Adrenal gland (tissue), 12 donors: Measurements from ENCODE around the gene PNPLA3. TPM values are rescaled to one million over a fixed set of nuclear protein-coding genes. Genes with fewer than 3 reads are reported as not detected.

Experiments
- DNase-seq, 7 donors: peaks; one replicate each; pipeline ENCODE4 v3.0.0-alpha.2; 2019 to 2020
- H3K27ac ChIP-seq, 5 donors: fragments of 200-600 bp; sonication (generic) in 4 of 5; 1 replicate in 3 of 5; 2 replicates in 2 of 5; pipeline versions ENCODE4 v1.5.1 to v1.8.0; 2016 to 2020; ENCODE audit warnings: mild to moderate bottlenecking in 1 of 5
- H3K27me3 ChIP-seq: fragments of 200-600 bp; 2 replicates; pipeline ENCODE4 v1.8.0; 2021
- H3K36me3 ChIP-seq, 2 donors: fragments of 200-600 bp; replicated peaks in 1 of 2; 1 replicate in 1 of 2; 2 replicates in 1 of 2; pipeline versions ENCODE4 v1.5.1 to v1.8.0; 2018 to 2022
- H3K4me1 ChIP-seq, 2 donors: fragments of 200-600 bp; replicated peaks in 1 of 2; 1 replicate in 1 of 2; 2 replicates in 1 of 2; pipeline versions ENCODE4 v1.5.1 to v1.8.0; 2018 to 2021
- H3K4me3 ChIP-seq, 4 donors: fragments of 200-600 bp; sonication (generic) in 3 of 4; one replicate each; pipeline ENCODE4 v1.5.1; 2016 to 2018
- H3K9me3 ChIP-seq, 3 donors: fragments of 200-600 bp; sonication (generic) in 1 of 3; replicated peaks in 1 of 3; 1 replicate in 2 of 3; 2 replicates in 1 of 3; pipeline versions ENCODE4 v1.5.1 to v1.8.0; 2016 to 2021
- POLR2A ChIP-seq, 2 donors: fragments of 450-650 bp; IDR thresholded peaks; one replicate each; pipeline ENCODE4 v1.6.1; 2017; ENCODE audit warnings: antibody characterized with exemption in 2 of 2, mild to moderate bottlenecking in 2 of 2, moderate library complexity in 1 of 2
- WGBS, 4 donors: extraction: QIAGEN DNeasy Blood & Tissue Kit in 2 of 4; methylation state at CpG; one replicate each; pipeline versions ENCODE4 v1.1.5 to v1.1.7; 2013 to 2017; 5-methylcytosine and 5-hydroxymethylcytosine counted together
- intact Hi-C, 2 donors: fragments of 100-400 bp; cut with DNase I; formaldehyde crosslinking; loops; one replicate each; pipeline versions ENCODE4 v1.14.1 to v1.15.0; 2022 to 2023
- polyA plus RNA-seq, 3 donors: library from polyadenylated mRNA; stranded (reverse); fragments of 200-250 nt in 2 of 3; fragments of 350-450 nt in 1 of 3; fragmentation: Illumina TruSeq in 1 of 3; extraction: RNeasy Lipid Tissue Mini Kit (QIAGEN cat#74804) in 1 of 3; gene quantifications; one replicate each; pipeline ENCODE4 v1.2.3, GENCODE V29; 2013 to 2014
- total RNA-seq, 9 donors: library from RNA; depleted of rRNA in 4 of 9; stranded (reverse); fragments of >200 nt in 4 of 9; fragments of 120-200 nt in 1 of 9; fragmentation: NEBNext Ultra II Directional in 1 of 9; extraction: Animal tissue kit (Norgen Biotek cat#: 25700) in 1 of 9; gene quantifications; one replicate each; pipeline versions ENCODE4 v1.1.0 to v1.2.4, GENCODE V29; 2013 to 2023
- TF ChIP-seq, protein P1 (sequence below), 6 experiments: fragments of 450-650 bp in 4 of 6; fragments of 200-600 bp in 2 of 6; sonication (generic) in 1 of 6; IDR thresholded peaks; 1 replicate in 5 of 6; 2 replicates in 1 of 6; pipeline versions ENCODE4 v1.5.1 to v1.8.0; 2016 to 2021; ENCODE audit warnings: antibody characterized with exemption in 6 of 6, mild to moderate bottlenecking in 2 of 6, moderate library complexity in 1 of 6
- donor health status: healthy with polysubstance abuse.
- donor health status: Bipolar disorder and iron deficiency.
- donor health status: DM: yes; HTN: yes; CAD: no.
- donor health status: DM: no; HTN: no; CAD: no.
- donor health status: DM: no; HTN: no; CAD: no.
- donor health status: DM: yes; HTN: yes; CAD: no.

PNPLA3 gene
- total and polyA plus RNA-seq, 12 donors = 0.15 to 4.4 (median 0.42) TPM; not detected in 1

DNA sequence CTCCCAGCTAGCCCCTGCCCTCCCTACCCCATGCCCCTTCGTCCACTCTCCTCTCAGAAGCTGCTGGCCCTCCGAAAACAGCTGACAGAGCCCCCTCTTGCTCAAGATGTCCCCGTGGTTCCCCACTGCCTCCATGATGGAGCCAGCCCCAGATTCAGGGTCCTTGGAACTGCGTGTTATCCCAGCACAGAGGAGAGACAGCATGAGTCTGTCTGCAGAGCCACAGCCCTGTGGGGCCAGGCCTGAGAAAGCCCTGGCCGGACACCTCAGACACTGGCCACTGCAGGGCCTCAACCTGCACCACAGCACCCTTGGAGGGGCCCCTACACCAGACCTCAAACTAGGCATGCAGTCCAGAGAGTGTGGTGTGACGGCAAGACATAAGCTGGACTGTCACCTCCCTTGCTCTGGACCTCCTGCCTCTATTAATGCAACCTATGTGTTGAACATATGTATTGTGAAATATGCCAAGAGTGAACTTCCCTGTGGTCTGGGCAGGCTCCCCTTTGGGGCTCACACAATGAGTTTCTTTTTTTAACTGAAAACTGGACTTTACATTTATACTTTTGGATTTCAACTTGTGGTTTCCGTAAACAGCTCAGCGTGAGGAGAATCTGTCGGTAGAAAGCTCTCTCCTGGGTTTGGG is 41.4 kb upstream of the PNPLA3 start:
- H3K36me3 ChIP-seq = no peaks in the 10 kb centered on the region
- H3K27ac ChIP-seq = no peak overlapping the region
- intact Hi-C loops = no loop called here
- DNase-seq = no peak
- no peaks in the 10 kb centered on the region for H3K9me3 ChIP-seq
- WGBS, 4 donors = 82 to 90% (median 86%) methylated on average over 7 to 9 of the region's 9 CpGs
- H3K4me3 ChIP-seq = no peak overlapping the region
- TF ChIP-seq, protein P1, sequence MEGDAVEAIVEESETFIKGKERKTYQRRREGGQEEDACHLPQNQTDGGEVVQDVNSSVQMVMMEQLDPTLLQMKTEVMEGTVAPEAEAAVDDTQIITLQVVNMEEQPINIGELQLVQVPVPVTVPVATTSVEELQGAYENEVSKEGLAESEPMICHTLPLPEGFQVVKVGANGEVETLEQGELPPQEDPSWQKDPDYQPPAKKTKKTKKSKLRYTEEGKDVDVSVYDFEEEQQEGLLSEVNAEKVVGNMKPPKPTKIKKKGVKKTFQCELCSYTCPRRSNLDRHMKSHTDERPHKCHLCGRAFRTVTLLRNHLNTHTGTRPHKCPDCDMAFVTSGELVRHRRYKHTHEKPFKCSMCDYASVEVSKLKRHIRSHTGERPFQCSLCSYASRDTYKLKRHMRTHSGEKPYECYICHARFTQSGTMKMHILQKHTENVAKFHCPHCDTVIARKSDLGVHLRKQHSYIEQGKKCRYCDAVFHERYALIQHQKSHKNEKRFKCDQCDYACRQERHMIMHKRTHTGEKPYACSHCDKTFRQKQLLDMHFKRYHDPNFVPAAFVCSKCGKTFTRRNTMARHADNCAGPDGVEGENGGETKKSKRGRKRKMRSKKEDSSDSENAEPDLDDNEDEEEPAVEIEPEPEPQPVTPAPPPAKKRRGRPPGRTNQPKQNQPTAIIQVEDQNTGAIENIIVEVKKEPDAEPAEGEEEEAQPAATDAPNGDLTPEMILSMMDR (IDR thresholded peaks at IDR 0.05) = no peak
- no peak for TF ChIP-seq POLR2A (IDR thresholded peaks at IDR 0.05)
- no peaks in the 10 kb centered on the region for H3K4me1 ChIP-seq
- no peaks in the 10 kb centered on the region for H3K27me3 ChIP-seq

DNA sequence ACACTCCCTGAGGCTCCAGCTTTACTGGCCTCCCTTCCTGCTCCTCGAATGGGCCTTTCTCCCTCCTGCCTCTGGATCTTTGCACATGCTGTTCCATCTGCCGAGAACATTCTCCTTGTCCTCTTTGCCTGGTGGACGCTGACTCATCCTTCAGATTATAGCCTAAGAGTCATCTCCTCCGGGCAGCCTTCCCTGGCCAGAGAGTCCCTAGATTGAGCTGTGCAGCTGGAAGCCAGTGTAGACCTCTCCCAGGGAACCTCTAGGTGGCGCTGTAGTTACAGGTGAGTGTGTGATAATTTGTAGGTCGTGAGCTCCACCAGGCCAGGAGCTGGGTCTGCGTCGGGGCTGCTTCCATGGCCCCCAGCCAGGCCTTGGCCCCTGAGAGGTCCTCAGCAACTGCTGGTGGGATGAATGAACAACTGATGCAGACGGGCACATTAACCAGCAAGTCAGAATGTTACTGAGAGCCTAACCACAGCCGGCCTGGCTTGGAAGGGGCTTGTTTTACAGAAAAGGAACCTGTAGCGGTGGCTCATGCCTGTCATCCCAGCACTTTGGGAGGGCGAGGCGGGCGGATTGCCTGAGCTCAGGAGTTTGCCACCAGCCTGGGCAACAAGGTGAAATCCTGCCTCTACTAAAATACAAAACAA is 40.5 kb upstream of the PNPLA3 start:
- intact Hi-C loops = no loop called here
- no peaks in the 10 kb centered on the region for H3K9me3 ChIP-seq
- no peaks in the 10 kb centered on the region for H3K27me3 ChIP-seq
- peak in 4 of 7 donors; percentile 31 to 42 (median 38) for DNase-seq
- no peak overlapping the region for H3K4me3 ChIP-seq
- 39 to 56% (median 45%) methylated on average over 6 to 14 of the region's 14 CpGs for WGBS, 4 donors
- H3K27ac ChIP-seq = no peak overlapping the region
- TF ChIP-seq, protein P1 (IDR thresholded peaks at IDR 0.05) = peak in 4 of 6 experiments; percentile 25 to 34 (median 29)
- no peak for TF ChIP-seq POLR2A (IDR thresholded peaks at IDR 0.05)
- H3K36me3 ChIP-seq = no peaks in the 10 kb centered on the region
- no peaks in the 10 kb centered on the region for H3K4me1 ChIP-seq

DNA sequence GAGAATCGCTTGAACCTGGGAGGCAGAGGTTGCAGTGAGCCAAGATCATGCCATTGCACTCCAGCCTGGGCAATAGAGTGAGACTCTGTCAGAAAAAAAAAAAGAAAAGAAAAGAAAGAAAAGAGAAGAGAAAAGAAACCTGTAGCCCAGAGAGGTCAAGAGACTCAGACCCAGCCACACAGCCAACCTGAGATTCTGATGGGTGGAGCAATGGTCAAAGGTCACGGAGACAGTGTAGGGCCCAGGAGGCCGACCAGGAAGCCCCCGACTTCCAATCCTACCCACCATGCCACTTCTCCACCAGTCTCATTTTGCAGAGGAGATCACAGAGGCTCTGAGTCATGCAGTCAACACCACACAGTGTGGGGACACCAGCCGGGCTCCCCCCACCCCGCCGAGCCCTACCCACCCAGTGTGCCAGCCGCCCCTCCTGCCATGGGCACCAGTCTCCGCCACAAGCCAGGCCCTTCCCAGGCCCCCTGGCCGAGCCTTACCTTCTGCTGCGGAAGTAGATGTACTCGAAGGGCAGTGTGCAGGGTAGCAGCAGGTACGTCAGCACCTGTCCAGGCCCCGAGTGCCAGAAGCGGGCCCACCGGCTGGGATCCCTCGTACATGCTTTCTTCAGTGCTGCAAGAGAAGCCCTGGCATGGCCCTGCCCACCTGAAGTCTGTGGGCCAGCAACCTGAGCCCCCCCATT is 39.7 kb upstream of the PNPLA3 start:
- no peak for TF ChIP-seq POLR2A (IDR thresholded peaks at IDR 0.05)
- H3K27ac ChIP-seq = no peak overlapping the region
- DNase-seq = peak in 1 of 7 donors; percentile 3
- H3K4me1 ChIP-seq = no peaks in the 10 kb centered on the region
- intact Hi-C loops = no loop called here
- no peak overlapping the region for H3K4me3 ChIP-seq
- peaks cover 4% of the 10 kb centered on the region for H3K27me3 ChIP-seq
- H3K36me3 ChIP-seq = no peaks in the 10 kb centered on the region
- no peaks in the 10 kb centered on the region for H3K9me3 ChIP-seq
- WGBS, 4 donors = 73 to 84% (median 81%) methylated on average over 4 to 17 of the region's 17 CpGs

DNA sequence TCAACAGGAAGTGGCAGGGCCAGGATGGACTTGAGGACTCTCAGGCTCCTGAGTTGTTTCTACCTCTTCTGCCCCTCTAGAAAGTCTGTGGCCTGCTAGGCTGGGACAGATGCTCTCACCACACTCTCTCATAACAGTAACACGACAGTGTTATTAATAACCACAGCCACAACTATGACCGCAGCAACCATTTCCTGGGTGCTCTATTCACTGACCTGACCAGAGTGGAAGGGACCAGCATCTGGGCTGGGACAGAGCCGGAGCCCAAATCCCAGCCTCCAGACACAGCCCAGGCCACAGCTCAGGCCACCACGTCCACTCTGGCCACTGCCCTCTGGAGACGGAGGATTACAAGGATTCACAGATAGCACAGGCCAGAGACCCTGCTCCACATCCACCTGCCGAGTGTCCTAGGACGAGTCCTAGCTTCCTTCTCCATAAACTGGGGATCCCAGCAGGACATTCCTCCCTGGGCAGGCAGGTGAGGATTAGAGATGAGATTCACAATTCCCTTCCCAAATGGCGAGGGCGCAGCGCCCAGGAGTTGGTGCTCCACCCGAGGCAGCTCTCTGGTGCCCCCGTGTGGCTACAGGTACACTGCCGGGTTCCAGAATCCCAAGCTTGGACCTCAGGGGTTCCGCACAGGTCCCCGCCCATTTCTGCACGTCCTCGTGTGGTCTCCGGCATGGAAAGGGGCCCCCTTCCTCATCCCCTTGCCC is 38.8 kb upstream of the PNPLA3 start:
- Histone ChIP-seq H3K27ac (no peak overlapping the region), H3K4me1 (no peaks in the 10 kb centered on the region), H3K4me3 (no peak overlapping the region), H3K27me3 (peaks cover 12% of the 10 kb centered on the region), H3K9me3 (no peaks in the 10 kb centered on the region), H3K36me3 (no peaks in the 10 kb centered on the region)
- 13 to 36% (median 27%) methylated on average over 12 to 18 of the region's 18 CpGs for WGBS, 4 donors
- TF ChIP-seq, protein P1 (IDR thresholded peaks at IDR 0.05) = peak; percentile 47 to 77 (median 60)
- no peak for TF ChIP-seq POLR2A (IDR thresholded peaks at IDR 0.05)
- DNase-seq = peak; percentile 37 to 71 (median 63)
- intact Hi-C loops = loop anchor here in 1 of 2 donors (5.0 kb wide), 1 partner anchor 497 kb away; no protein-coding TSS in a partner anchor
